HUES48 (cell line): ENCODE measurements around the gene MID1.
A peak's percentile ranks its signal among the peaks of the same experiment; 100 is the strongest.

Experiments used
- H3K27ac ChIP-seq: one replicate; pipeline ENCODE4 v1.7.0; 2013; ENCODE audit warnings: low read depth, low read length, inconsistent platforms
- H3K27me3 ChIP-seq: 2 replicates; pipeline ENCODE4 v1.6.1; 2013; ENCODE audit warnings: mild to moderate bottlenecking, low read length; ENCODE audit not compliant: control insufficient read depth, insufficient read depth
- H3K36me3 ChIP-seq: 2 replicates; pipeline ENCODE4 v1.6.1; 2013; ENCODE audit warnings: low read length; ENCODE audit not compliant: control insufficient read depth, insufficient read depth
- H3K4me1 ChIP-seq: 2 replicates; pipeline ENCODE4 v1.6.1; 2013; ENCODE audit warnings: mild to moderate bottlenecking, low read length; ENCODE audit not compliant: control insufficient read depth, insufficient read depth
- H3K4me3 ChIP-seq: 2 replicates; pipeline ENCODE4 v1.5.1; 2013; ENCODE audit warnings: mild to moderate bottlenecking, low read depth, low read length
- H3K9ac ChIP-seq: 2 replicates; pipeline ENCODE4 v1.6.1; 2013; ENCODE audit warnings: mild to moderate bottlenecking, low read depth, low read length, moderate library complexity
- H3K9me3 ChIP-seq: 2 replicates; pipeline ENCODE4 v1.6.1; 2013; ENCODE audit warnings: low read length; ENCODE audit not compliant: control insufficient read depth, insufficient read depth

MID1 gene

DNA sequence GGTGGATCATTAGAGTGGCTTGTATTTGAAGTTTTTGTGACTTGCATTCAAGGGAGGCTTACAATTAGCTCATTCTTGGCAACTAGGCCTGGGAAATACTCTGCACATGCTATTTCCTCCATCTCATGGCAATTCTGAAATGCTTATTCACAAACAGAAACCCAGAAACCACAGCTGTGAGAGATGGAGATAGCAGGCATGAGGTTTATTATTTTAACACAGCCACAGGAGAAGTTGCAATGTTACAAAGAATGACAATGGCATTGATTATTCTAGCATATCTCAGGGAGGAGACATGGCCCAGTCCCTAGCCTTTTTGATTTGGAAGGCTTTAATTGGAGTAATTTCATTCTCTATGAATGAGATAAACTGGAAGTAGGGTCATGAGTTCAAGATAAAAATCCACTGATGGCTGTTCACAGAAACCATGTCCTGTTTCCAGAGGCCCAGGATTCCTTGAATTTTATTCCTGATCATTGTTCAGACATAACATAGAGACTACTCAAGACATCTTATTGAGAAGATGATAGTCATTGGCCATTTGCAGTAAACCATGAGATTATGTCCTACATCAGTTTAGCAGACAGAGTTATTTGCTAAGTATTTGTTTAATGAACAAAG is 123.9 kb downstream of the MID1 start:
- Histone ChIP-seq H3K36me3 (peaks cover 36% of the 10 kb centered on the region), H3K9me3 (no peaks in the 10 kb centered on the region), H3K9ac (no peak overlapping the region), H3K4me3 (no peak overlapping the region), H3K27me3 (no peaks in the 10 kb centered on the region), H3K4me1 (no peaks in the 10 kb centered on the region; the same call in 1 of the 2 replicates), H3K27ac (no peak overlapping the region)

DNA sequence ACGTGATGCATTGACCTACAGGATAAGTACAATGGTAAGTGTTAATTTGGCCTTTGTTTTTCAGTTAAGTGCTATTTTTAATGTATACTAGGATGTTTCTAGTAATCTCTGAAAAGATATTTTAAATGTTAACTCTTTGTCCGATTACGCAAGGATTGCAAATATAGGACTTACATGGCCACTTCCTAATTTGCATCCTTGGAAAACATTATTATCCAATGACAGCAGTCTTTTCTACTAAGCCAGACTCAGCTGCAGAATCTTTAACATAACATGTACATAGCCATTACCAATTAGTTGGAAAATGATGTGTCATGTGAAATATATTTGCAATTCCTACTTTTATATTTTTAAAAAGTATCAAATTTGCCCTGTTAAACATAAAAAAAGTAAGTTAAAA is 124.7 kb downstream of the MID1 start:
- Histone ChIP-seq H3K9ac (no peak overlapping the region), H3K36me3 (peaks cover 34% of the 10 kb centered on the region), H3K9me3 (no peaks in the 10 kb centered on the region), H3K4me3 (no peak overlapping the region), H3K27ac (no peak overlapping the region), H3K4me1 (no peaks in the 10 kb centered on the region; the same call in 1 of the 2 replicates), H3K27me3 (no peaks in the 10 kb centered on the region)

DNA sequence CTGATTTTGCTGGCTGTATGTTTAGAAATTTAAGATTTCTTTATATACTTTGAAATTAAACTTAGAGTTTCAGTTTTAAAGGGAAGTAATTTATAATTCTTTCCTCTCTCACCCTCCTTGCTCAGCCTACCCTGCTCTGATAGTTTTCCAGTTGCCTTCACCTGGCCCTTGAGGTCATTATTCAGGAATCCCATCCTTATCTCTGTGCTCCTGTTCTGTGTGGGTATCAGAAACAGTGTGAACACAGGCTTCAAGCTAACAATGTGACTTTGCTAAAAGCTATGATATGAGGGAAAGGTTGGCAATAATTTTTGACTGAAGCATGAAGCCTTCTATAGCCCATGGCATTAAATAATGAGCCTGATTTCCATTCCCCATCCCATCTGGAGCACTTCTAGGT is 128.1 kb downstream of the MID1 start:
- Histone ChIP-seq H3K4me3 (no peak overlapping the region), H3K9ac (no peak overlapping the region), H3K27me3 (no peaks in the 10 kb centered on the region), H3K4me1 (no peaks in the 10 kb centered on the region; the same call in 1 of the 2 replicates), H3K27ac (no peak overlapping the region), H3K9me3 (no peaks in the 10 kb centered on the region), H3K36me3 (peaks cover 28% of the 10 kb centered on the region)

DNA sequence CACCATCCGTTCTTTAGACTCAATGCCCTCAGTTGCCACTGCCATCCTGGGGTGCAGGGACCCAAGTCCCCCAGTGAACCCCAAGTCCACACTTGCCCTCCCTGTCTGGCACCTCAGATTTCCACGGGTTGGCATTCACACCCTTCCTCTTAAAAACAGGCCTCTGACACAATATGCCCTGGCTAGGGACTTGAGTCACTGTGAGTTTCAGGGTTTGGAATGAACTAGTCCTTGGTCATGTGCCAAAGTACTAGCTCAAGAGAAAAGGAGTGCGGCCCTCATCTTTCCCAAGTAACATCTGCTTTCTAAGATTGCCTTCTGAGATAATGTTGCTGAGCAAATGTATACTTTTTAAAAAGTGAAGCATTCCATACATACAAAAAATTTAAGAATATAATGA is 134.0 kb downstream of the MID1 start:
- H3K27me3 ChIP-seq, result no peaks in the 10 kb centered on the region

DNA sequence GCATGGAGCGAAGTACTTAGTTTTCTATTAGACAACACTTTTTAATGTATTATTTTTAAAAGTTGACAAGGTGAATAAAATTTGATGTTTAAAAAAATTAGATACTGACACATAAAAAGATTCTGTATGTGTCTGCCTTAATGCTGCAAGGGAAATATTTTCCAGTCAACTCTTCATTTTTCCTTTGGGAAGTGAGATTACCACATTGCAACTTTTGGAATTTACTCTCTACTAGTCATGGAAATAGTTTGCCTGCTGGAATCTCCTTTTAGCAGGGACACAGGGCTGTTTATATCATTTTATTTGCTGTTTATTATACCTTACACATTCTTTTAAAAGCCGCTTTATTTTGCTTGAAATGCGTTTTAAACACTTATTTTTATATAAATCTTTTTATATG is 135.1 kb downstream of the MID1 start:
- no peak overlapping the region for H3K9ac ChIP-seq
- peak overlapping the region; percentile 39 for H3K27ac ChIP-seq
- no peaks in the 10 kb centered on the region for H3K27me3 ChIP-seq

More for the DNA sequence above, 134.0 kb downstream of the MID1 start:
- peaks cover 9% of the 10 kb centered on the region for H3K36me3 ChIP-seq
- H3K4me1 ChIP-seq, result peaks cover 30% of the 10 kb centered on the region
- no peak overlapping the region for H3K4me3 ChIP-seq
- no peaks in the 10 kb centered on the region for H3K9me3 ChIP-seq
- H3K27ac ChIP-seq, result no peak overlapping the region
- H3K9ac ChIP-seq, result no peak overlapping the region

DNA sequence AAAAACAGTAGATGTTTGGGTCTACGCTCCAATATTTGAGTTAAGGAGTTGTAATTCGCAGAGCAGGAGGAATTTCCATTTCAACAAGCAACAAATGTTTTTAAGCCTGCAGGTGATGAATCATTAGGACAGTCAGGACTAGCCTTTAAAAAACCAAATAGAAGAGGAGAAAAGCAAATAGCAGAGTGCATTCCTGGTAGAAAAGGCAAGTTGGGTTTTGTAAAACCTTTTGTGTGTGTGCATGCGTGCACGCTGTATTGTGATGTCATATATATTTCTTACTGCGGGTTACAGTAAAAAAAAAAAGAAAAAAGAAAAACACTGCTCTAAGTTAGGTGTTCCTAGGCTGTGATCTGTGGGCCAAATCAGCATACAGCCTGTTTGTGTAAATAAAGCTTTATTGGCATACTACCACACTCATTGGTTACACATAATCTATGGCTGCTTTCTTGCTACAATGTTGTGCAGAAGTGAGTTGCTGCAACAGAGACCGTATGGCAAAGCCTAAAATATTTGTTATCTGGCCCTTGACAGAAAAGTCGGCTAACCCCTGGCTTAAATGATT is 135.6 kb downstream of the MID1 start:
- no peaks in the 10 kb centered on the region for H3K9me3 ChIP-seq
- peak overlapping the region; percentile 39 for H3K27ac ChIP-seq
- H3K9ac ChIP-seq, result no peak overlapping the region
- H3K36me3 ChIP-seq, result peaks cover 22% of the 10 kb centered on the region
- H3K4me1 ChIP-seq, result peaks cover 30% of the 10 kb centered on the region
- no peaks in the 10 kb centered on the region for H3K27me3 ChIP-seq
- no peak overlapping the region for H3K4me3 ChIP-seq

More for the DNA sequence above, 135.1 kb downstream of the MID1 start:
- Histone ChIP-seq H3K4me3 (no peak overlapping the region), H3K36me3 (peaks cover 17% of the 10 kb centered on the region), H3K9me3 (no peaks in the 10 kb centered on the region), H3K4me1 (peaks cover 30% of the 10 kb centered on the region)

DNA sequence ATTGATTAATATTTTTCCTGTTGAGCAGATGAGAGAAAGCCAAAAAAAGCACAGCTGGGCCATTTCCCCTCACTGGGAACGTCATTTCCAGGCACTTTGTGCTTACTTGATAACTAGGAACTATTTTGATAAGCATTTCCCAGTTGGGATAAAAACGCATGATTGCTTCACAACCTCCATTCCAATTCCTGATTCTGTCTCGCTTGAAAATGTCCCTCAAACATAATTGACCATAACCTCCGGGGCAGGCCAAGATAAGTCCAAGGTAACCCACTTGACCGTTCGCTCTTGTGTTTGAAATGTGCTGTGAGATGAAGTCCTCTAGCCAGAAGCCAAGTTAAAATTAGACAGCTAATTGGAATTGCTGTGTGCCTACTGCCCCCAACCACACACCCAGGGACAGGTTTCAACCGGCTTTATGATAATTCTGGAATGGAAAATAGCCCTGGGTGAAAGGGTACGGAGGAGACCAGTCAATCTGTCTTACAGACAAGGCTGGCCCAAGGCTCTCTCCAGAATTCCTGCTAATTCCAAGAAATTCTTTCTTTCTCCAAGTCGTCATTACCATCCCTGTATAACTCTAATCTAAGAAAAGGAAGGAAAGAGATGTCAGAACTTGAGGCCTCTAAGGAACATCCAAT is 137.1 kb downstream of the MID1 start:
- Histone ChIP-seq H3K27me3 (no peaks in the 10 kb centered on the region), H3K27ac (no peak overlapping the region), H3K9me3 (no peaks in the 10 kb centered on the region), H3K4me3 (no peak overlapping the region), H3K4me1 (peaks cover 30% of the 10 kb centered on the region), H3K9ac (no peak overlapping the region), H3K36me3 (peaks cover 33% of the 10 kb centered on the region)

DNA sequence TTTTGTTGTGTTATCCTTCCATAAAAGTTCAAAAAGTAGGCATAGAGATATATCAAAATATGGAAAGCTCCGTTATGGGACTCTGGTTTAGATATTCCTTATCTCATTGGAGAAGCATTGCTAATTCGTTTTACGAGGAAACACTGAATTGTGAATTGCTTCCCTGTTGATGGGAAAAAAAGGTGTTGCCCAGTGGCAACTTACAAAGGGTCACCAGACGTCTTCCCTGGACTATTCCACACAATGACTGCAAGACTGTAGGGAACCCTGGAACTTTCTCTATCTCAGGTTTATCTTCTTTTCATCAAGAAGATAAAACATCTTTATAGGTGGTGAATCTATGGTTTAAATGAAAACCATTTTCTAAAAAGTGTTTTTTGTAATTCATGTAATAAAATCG is 137.7 kb downstream of the MID1 start:
- H3K4me3 ChIP-seq, result no peak overlapping the region
- H3K27me3 ChIP-seq, result no peaks in the 10 kb centered on the region
- H3K9ac ChIP-seq, result no peak overlapping the region
- H3K36me3 ChIP-seq, result peaks cover 33% of the 10 kb centered on the region
- no peaks in the 10 kb centered on the region for H3K9me3 ChIP-seq
- no peak overlapping the region for H3K27ac ChIP-seq
- peaks cover 30% of the 10 kb centered on the region for H3K4me1 ChIP-seq

DNA sequence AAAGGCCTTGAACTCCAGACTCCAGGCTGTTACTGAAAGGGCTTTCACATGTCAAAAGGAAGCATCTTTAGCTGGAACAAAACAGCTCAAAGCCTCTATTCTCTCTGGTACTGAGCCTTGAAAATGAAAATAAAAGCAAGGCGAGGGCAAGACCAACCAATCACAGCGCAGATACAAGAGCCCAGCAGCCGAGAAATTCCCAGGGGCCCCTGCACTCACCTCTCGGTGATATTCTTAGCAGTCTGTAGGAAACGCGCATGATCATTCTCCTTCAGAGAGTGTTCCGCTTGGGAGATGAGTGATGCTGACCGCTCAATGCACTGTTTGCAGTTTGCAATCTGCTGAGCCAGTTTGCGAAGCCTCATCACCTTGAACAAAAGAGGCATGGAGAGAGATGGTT is 138.1 kb downstream of the MID1 start:
- H3K4me1 ChIP-seq, result peaks cover 30% of the 10 kb centered on the region
- H3K4me3 ChIP-seq, result no peak overlapping the region
- no peak overlapping the region for H3K9ac ChIP-seq
- H3K27me3 ChIP-seq, result no peaks in the 10 kb centered on the region
- H3K27ac ChIP-seq, result no peak overlapping the region
- H3K36me3 ChIP-seq, result peaks cover 33% of the 10 kb centered on the region
- H3K9me3 ChIP-seq, result no peaks in the 10 kb centered on the region

DNA sequence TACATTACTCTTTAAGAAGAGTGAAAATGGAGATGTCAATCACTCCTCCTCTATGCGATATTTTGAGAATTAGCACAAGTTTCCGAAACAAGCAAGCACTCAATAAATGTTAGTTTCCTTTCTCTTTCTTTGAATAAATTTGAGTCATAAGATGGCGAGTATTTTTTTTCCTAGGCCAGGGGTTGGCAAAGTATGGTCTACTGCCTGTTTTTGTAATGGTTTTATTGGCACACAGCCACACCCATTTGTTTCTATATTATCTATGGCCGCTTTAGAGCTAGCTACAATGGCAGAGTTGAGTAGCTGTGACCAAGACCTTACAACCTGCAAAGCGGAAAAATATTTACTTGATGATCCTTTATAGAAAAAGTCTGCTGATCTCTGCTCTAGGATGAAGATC is 139.5 kb downstream of the MID1 start:
- Histone ChIP-seq H3K36me3 (peaks cover 33% of the 10 kb centered on the region), H3K4me3 (no peak overlapping the region), H3K27ac (no peak overlapping the region), H3K4me1 (peaks cover 28% of the 10 kb centered on the region), H3K9ac (no peak overlapping the region), H3K9me3 (no peaks in the 10 kb centered on the region), H3K27me3 (no peaks in the 10 kb centered on the region)

DNA sequence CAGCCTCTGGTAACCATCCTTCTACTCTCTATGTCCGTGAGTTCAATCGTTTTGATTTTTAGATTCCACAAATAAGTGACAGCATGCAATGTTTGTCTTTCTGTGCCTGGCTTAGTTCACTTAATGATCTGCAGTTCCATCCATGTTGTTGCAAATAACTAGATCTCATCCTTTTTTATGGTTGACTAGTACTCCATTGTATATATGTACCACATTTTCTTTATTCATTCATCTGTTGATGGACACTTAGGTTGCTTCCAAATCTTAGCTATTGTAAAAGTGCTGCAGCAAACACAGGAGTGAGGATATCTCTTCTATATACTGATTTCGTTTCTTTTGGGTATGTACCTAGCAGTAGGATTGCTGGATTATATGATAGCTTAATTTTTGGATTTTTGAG is 140.9 kb downstream of the MID1 start:
- Histone ChIP-seq H3K9ac (no peak overlapping the region), H3K27me3 (no peaks in the 10 kb centered on the region), H3K27ac (no peak overlapping the region), H3K36me3 (peaks cover 35% of the 10 kb centered on the region), H3K4me3 (no peak overlapping the region), H3K9me3 (no peaks in the 10 kb centered on the region), H3K4me1 (peaks cover 14% of the 10 kb centered on the region)
